Sciatic nerve (tissue), 2 donors: ENCODE data around the gene SPDYE18. TPM values are rescaled to one million over a fixed set of nuclear protein-coding genes. Genes with fewer than 3 reads are reported as not detected.
"Not testable (repeated sequence)": the region's sequence is repeated elsewhere in the genome, so short reads cannot be mapped to it uniquely, and the experiment has no call there.

ENCODE experiments used
- ATAC-seq: fragments of 200-7000 bp; cut with Tn5 transposase; one replicate; pipeline ENCODE4 v1.9.1; 2020; ENCODE audit warnings: mild to moderate bottlenecking, moderate library complexity
- DNase-seq: peaks from one replicate; pipeline ENCODE4 v3.0.0-alpha.2; 2020; ENCODE audit warnings: low spot score
- intact Hi-C: fragments of 100-400 bp; cut with DNase I; formaldehyde crosslinking; loops from one replicate; pipeline ENCODE4 v1.14.2; 2022
- total RNA-seq: library from RNA; stranded (reverse); fragmentation: NEBNext Ultra II Directional; extraction: Animal tissue kit (Norgen Biotek cat#: 25700); gene quantifications from one replicate; pipeline ENCODE4 v1.2.1, GENCODE V29; 2021
- donor health status: DM: no; HTN: no; CAD: no.
- donor health status: DM: no; HTN: no; CAD: no.

Gene SPDYE18
- total RNA-seq, 1 donor from 2014 or later: 1.5 TPM

DNA sequence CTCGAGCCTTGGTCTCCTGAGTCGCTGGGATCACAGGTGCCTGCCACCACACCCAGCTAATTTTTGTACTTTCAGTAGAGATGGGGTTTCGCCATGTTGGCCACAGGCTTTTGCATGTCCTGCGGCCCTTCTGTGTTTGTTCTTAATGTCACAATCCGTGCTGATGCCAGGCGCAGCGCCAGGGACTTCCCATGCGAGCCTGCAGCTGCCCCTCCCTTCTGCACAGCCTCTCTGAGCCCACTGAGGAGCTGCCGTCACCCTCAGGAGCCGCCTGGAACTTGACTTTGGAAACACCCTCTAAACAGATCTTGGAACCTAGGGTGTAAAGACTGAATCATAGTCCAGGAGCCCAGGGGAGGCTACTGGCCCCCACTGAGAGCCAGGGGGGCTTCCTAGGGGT lies 54.4 kb downstream of the SPDYE18 start:
- intact Hi-C loops: not testable (repeated sequence)
- ATAC-seq (peak; percentile 77), DNase-seq (peak; percentile 82)

DNA sequence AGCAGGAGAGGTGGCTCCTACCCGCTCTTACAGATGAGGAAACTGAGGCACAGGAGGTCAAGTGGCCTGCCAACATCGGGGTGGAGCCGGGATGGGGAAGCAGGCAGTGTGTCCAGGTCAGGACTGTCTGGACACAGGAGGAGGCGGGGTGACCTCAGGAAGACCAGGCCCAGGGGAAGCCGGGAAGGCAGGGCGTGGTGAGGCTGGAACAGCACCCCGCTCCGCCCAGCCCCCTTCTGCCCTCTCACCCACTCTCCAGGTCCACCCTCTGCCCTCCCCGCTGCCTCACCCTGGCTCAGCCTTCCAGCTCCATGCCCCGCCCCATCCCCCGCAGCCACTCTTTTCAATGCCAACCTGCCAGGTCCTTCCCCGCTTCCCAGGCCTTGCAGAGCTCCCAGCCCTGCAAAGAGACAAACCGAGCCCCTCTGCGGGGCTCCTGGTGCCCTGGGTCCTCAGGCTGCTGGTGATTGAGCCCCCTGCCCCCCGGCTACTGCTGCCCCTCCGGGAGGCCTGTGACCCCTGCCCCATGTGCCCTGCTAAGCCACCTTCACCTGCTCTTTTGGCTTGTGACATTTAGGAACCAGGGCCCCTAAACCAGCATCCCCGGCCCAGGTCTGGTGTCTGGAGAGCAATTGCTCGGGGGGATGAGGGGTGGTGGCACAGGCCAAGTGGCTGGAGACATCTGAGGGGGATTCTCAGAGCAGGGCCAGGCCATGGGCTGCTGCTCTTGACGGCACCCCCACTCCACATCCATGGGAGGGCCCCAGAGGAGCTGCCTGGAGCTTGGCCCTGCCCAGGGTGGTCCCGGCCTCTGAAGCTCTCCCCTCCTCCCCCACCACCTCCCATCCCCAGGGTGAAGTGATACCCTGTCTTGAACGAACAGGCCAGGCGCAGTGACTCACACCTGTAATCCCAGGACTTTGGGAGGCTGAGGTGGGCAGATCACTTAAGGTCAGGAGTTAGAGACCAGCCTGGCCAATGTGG lies 55.9 kb downstream of the SPDYE18 start:
- intact Hi-C loops, DNase-seq: not testable (repeated sequence)
- peak; percentile 79 for ATAC-seq

DNA sequence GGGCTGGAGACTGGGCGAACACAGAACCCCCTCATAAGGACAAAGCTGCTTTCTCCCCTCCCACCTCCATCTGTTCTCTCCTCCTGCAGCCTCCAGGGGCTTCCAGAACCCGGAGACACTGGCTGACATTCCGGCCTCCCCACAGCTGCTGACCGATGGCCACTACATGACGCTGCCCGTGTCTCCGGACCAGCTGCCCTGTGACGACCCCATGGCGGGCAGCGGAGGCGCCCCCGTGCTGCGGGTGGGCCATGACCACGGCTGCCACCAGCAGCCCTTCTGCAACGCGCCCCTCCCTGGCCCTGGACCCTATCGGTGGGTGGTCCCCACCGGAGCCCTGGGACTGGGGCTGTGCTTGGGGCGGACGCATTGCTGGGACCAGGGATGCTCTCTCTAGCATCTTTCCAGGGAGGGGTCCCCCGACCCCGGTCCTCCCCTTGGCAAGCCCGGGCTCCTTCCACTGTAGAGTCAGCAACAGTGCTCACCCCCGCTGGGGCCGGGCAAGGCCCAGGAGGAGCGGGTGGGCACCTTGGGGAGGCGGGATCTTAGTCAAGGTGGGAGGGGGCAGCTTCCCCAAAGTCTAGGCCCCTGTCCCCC lies 56.8 kb downstream of the SPDYE18 start:
- DNase-seq, intact Hi-C loops, ATAC-seq: not testable (repeated sequence)

DNA sequence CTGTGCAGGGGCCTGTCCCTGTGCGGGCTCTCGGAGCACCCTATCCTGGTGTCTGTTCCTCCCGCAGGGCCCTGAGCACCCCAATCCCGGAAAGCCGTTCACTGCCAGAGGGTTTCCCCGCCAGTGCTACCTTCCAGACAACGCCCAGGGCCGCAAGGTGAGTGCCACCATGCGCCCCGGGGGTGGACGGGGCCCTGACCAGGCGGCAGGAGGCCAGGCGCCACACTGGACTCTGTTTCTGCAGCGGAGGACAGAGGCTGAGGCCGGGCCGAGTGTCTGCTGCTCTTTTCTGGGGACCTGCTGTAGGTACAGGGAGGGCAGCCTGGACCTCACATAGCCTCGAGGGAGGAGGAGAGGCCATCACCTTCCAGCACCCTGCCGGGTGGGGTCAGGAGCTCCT lies 58.2 kb downstream of the SPDYE18 start:
- DNase-seq, intact Hi-C loops, ATAC-seq: not testable (repeated sequence)

DNA sequence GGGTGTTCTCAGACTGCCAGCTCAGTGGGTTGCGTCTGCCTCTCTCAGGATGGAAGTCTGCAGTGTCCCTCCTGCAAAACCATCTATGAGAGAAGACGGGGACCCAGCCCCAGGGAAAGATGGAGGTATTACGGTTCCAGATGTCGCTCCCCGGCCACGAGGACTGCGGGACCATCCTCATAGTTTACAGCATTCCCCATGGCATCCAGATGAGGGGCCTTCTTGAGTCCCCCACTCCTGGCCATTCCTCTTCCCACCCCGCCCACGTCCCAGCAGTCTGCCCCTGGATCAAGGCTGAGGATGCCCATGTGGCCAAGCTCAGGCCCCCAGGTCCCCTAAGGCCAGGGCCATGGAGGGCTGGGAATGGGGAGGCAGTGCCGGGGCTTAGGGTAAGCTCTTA lies 59.1 kb downstream of the SPDYE18 start:
- DNase-seq, ATAC-seq, intact Hi-C loops: not testable (repeated sequence)

DNA sequence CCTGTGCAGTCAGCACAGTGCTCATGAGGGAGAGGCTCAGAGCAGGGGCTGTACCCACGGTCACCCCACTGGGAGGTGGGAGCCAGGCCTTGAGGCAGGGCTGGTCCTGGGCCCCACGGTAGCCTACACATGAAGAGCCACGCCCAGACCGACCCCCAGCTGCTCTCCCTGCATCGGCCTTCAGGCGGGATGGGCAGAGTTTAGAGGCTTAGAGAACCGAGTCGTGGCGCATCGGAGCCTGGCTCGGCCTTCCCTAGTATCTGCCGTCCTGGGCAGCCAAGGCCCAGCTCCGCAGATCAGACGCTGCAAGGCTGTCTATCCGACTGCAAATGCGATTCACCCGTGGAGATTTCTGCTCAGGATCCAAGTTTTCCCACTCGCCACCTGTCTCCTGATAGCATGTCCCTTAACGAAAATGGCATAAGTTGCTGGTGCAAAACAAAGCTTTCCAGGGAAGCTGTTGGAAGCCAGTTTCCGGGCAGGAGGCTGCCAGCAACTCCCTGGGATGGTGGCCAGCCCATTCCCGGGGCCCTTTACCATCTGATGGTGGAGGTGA lies 59.6 kb downstream of the SPDYE18 start:
- intact Hi-C loops, DNase-seq, ATAC-seq: not testable (repeated sequence)

DNA sequence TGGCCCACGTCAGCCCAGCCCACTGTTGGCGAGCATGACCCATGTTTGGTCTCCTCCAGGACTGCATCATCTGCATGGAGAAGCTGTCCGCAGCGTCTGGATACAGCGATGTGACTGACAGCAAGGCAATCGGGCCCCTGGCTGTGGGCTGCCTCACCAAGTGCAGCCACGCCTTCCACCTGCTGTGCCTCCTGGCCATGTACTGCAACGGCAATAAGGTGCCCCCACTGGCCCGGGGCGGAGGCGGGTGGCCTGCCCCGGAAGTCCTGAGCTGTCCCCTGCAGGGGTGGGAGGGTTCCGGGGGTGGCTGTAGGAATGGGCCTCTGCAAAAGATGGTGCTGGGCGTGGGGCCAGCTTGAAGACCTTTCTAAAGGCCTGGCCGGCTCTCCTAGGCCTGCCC lies 60.3 kb downstream of the SPDYE18 start:
- intact Hi-C loops, ATAC-seq, DNase-seq: not testable (repeated sequence)

Other genes starting within 250 kb of the SPDYE18 start
- not detected for gene SPDYE17, start 30.2 kb downstream of the SPDYE18 start, total RNA-seq
- gene CCDC146, start 60.1 kb upstream of the SPDYE18 start, total RNA-seq: 26.4 TPM
- 269 TPM for gene FGL2, start 137.3 kb upstream of the SPDYE18 start, total RNA-seq